ENCODE data around the gene TBC1D2.
A peak's percentile ranks its signal among the peaks of the same experiment; 100 is the strongest.
"Not testable (repeated sequence)": the region's sequence is repeated elsewhere in the genome, so short reads cannot be mapped to it uniquely, and the experiment has no call there.

Gene TBC1D2

GRCh38 chr9:98271479-98271878 lies 16.0 kb upstream of the TBC1D2 start:
- no peak overlapping the region for H3K27ac ChIP-seq (ENCODE audit: low read length)
- H3K36me3 ChIP-seq (ENCODE audit: control insufficient read depth in 1 of 2, insufficient read depth in 2 of 2, low read length in 2 of 2), result no peaks in the 10 kb centered on the region
- no peak overlapping the region for H3K4me3 ChIP-seq (ENCODE audit: low read depth in 1 of 2, low read length in 2 of 2)
- no peaks in the 10 kb centered on the region for H3K4me1 ChIP-seq (ENCODE audit: control insufficient read depth in 1 of 2, insufficient read depth in 2 of 2, low read length in 2 of 2)
- no peaks in the 10 kb centered on the region for H3K27me3 ChIP-seq (ENCODE audit: low read depth, low read length)
- no peaks in the 10 kb centered on the region for H3K9me3 ChIP-seq (ENCODE audit: control insufficient read depth in 1 of 2, low read length in 2 of 2)

DNA sequence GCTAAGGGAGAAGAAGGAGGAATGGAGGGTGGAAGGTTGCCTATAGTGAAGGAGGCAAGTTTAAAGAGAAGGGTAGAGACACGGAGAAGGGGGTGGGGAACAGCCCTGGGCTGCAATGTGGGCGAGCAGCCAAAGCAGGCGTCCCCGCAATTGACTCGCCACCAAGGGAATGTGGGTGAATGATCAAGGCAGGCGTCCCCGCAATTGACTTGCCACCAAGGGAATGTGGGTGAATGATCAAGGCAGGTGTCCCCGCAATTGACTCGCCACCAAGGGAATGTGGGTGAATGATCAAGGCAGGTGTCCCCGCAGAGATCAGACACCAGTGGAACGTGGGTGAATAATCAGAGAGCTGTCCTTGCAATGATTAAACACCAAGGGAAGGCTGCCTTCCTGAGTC lies 14.8 kb upstream of the TBC1D2 start:
- not testable (repeated sequence) for H3K27ac ChIP-seq (ENCODE audit: low read length); H3K27me3 ChIP-seq (ENCODE audit: low read depth, low read length); H3K4me3 ChIP-seq (ENCODE audit: low read depth in 1 of 2, low read length in 2 of 2); H3K4me1 ChIP-seq (ENCODE audit: control insufficient read depth in 1 of 2, insufficient read depth in 2 of 2, low read length in 2 of 2); H3K9me3 ChIP-seq (ENCODE audit: control insufficient read depth in 1 of 2, low read length in 2 of 2); H3K36me3 ChIP-seq (ENCODE audit: control insufficient read depth in 1 of 2, insufficient read depth in 2 of 2, low read length in 2 of 2)

GRCh38 chr9:98269652-98270051 lies 14.2 kb upstream of the TBC1D2 start:
- not testable (repeated sequence) for H3K27ac ChIP-seq (ENCODE audit: low read length); H3K27me3 ChIP-seq (ENCODE audit: low read depth, low read length); H3K4me3 ChIP-seq (ENCODE audit: low read depth in 1 of 2, low read length in 2 of 2); H3K4me1 ChIP-seq (ENCODE audit: control insufficient read depth in 1 of 2, insufficient read depth in 2 of 2, low read length in 2 of 2); H3K36me3 ChIP-seq (ENCODE audit: control insufficient read depth in 1 of 2, insufficient read depth in 2 of 2, low read length in 2 of 2); H3K9me3 ChIP-seq (ENCODE audit: control insufficient read depth in 1 of 2, low read length in 2 of 2)

DNA sequence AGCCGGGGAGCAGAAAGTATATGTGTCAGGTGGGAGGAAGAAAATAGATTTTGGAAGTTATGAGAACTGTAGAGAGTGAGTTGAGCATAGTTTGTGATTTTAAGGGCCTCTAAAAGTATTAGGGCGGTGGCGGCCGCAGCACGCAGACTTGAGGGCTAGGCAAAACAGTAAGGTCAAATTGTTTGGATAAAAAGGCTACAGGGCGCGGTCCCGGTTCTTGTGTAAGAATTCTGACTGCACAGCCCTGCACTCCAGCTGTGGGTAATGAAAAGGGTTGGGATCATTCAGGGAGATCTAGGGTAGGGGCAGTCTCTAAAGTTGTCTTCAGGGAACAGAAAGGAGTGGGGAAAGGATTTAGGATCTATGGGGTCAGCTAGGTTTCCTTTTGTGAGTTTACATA lies 12.1 kb upstream of the TBC1D2 start:
- H3K27ac ChIP-seq (ENCODE audit: low read length); H3K36me3 ChIP-seq (ENCODE audit: control insufficient read depth in 1 of 2, insufficient read depth in 2 of 2, low read length in 2 of 2); H3K4me3 ChIP-seq (ENCODE audit: low read depth in 1 of 2, low read length in 2 of 2): not testable (repeated sequence)

GRCh38 chr9:98264516-98264915 lies 9.1 kb upstream of the TBC1D2 start:
- H3K27me3 ChIP-seq (ENCODE audit: low read depth, low read length), result no peaks in the 10 kb centered on the region
- H3K4me1 ChIP-seq (ENCODE audit: control insufficient read depth in 1 of 2, insufficient read depth in 2 of 2, low read length in 2 of 2), result no peaks in the 10 kb centered on the region
- no peaks in the 10 kb centered on the region for H3K36me3 ChIP-seq (ENCODE audit: control insufficient read depth in 1 of 2, insufficient read depth in 2 of 2, low read length in 2 of 2)

More for the DNA sequence above, 12.1 kb upstream of the TBC1D2 start:
- H3K9me3 ChIP-seq (ENCODE audit: control insufficient read depth in 1 of 2, low read length in 2 of 2); H3K4me1 ChIP-seq (ENCODE audit: control insufficient read depth in 1 of 2, insufficient read depth in 2 of 2, low read length in 2 of 2); H3K27me3 ChIP-seq (ENCODE audit: low read depth, low read length): not testable (repeated sequence)

DNA sequence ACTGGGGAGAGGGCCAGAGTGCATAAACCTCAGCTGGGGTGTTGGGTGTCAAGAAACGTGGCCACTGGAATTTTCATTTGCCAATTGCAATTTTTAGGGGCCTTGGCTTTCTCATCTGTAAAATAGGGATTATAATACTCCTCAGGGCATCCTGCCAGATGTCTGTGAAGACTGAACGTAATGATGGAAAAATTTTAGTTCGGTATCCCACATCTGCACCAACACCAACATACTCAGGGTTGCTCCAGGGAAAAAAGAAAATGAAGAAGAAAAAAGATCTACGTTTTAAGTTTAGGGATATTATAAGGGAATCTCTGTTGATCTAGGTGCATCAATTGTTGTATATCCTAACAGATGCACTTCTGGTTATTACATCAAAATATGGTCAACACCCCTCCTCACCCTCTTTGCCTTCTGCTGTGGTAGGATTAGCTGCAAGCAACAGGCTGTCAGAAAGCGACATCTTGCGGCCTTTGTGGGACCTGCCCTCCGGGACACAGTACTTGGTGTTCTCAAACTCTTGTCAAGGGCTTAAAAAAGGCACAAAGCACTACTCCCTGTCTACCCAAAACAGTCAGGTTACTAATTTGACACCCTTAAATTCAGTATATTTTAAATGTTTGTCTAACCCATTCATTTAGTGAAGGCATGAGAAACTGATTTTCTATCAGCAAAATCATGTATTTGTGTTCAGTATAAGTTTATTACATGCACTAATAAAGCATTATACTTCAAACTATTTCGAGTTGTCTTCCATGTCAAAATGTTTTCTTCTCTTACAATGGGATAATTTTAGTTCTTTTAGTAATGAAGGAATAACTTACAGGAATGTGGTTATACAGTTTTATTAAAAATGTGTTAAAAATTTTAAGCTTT lies 8.3 kb upstream of the TBC1D2 start:
- Histone ChIP-seq H3K27ac (ENCODE audit: low read length) (no peak overlapping the region), H3K4me3 (ENCODE audit: low read depth in 1 of 2, low read length in 2 of 2) (no peak overlapping the region), H3K27me3 (ENCODE audit: low read depth, low read length) (no peaks in the 10 kb centered on the region), H3K9me3 (ENCODE audit: control insufficient read depth in 1 of 2, low read length in 2 of 2) (no peaks in the 10 kb centered on the region), H3K4me1 (ENCODE audit: control insufficient read depth in 1 of 2, insufficient read depth in 2 of 2, low read length in 2 of 2) (no peaks in the 10 kb centered on the region), H3K36me3 (ENCODE audit: control insufficient read depth in 1 of 2, insufficient read depth in 2 of 2, low read length in 2 of 2) (no peaks in the 10 kb centered on the region)

More at GRCh38 chr9:98264516-98264915, 9.1 kb upstream of the TBC1D2 start:
- Histone ChIP-seq H3K4me3 (ENCODE audit: low read depth in 1 of 2, low read length in 2 of 2) (no peak overlapping the region), H3K9me3 (ENCODE audit: control insufficient read depth in 1 of 2, low read length in 2 of 2) (no peaks in the 10 kb centered on the region), H3K27ac (ENCODE audit: low read length) (no peak overlapping the region)

GRCh38 chr9:98263080-98263479 lies 7.6 kb upstream of the TBC1D2 start:
- no peaks in the 10 kb centered on the region for H3K27me3 ChIP-seq (ENCODE audit: low read depth, low read length)
- H3K36me3 ChIP-seq (ENCODE audit: control insufficient read depth in 1 of 2, insufficient read depth in 2 of 2, low read length in 2 of 2), result no peaks in the 10 kb centered on the region
- H3K9me3 ChIP-seq (ENCODE audit: control insufficient read depth in 1 of 2, low read length in 2 of 2), result no peaks in the 10 kb centered on the region
- H3K4me3 ChIP-seq (ENCODE audit: low read depth in 1 of 2, low read length in 2 of 2), result no peak overlapping the region
- H3K27ac ChIP-seq (ENCODE audit: low read length), result no peak overlapping the region
- no peaks in the 10 kb centered on the region for H3K4me1 ChIP-seq (ENCODE audit: control insufficient read depth in 1 of 2, insufficient read depth in 2 of 2, low read length in 2 of 2)

DNA sequence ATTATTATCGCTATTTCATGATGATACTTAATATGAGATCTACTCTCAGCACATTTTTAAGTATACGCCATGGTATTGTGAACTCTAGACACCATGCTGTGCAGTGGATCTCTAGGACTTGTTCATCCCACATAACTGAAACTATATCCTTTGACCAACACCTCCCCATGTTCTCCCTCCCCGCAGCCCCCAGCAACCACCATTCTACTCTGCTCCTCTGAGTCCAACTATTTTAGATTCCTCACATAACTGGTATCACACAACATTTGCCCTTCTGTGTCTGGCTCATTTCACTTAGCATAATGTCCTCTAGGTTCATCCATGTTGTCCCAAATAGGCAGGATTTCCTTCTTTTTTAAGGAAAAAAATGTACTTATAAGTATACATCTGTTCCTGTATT lies 6.6 kb upstream of the TBC1D2 start:
- Histone ChIP-seq H3K9me3 (ENCODE audit: control insufficient read depth in 1 of 2, low read length in 2 of 2) (no peaks in the 10 kb centered on the region), H3K27ac (ENCODE audit: low read length) (no peak overlapping the region), H3K4me1 (ENCODE audit: control insufficient read depth in 1 of 2, insufficient read depth in 2 of 2, low read length in 2 of 2) (peaks cover 0 to under 1% of the 10 kb centered on the region in 2 donors), H3K27me3 (ENCODE audit: low read depth, low read length) (no peaks in the 10 kb centered on the region), H3K36me3 (ENCODE audit: control insufficient read depth in 1 of 2, insufficient read depth in 2 of 2, low read length in 2 of 2) (no peaks in the 10 kb centered on the region), H3K4me3 (ENCODE audit: low read depth in 1 of 2, low read length in 2 of 2) (no peak overlapping the region)

- Histone ChIP-seq H3K27ac (ENCODE audit: low read length) (no peak overlapping the region), H3K4me1 (ENCODE audit: control insufficient read depth in 1 of 2, insufficient read depth in 2 of 2, low read length in 2 of 2) (peaks cover 4 to 8% of the 10 kb centered on the region in 2 donors), H3K4me3 (ENCODE audit: low read depth in 1 of 2, low read length in 2 of 2) (no peak overlapping the region), H3K9me3 (ENCODE audit: control insufficient read depth in 1 of 2, low read length in 2 of 2) (no peaks in the 10 kb centered on the region), H3K36me3 (ENCODE audit: control insufficient read depth in 1 of 2, insufficient read depth in 2 of 2, low read length in 2 of 2) (no peaks in the 10 kb centered on the region), H3K27me3 (ENCODE audit: low read depth, low read length) (no peaks in the 10 kb centered on the region)
Observed at GRCh38 chr9:98260635-98261034, 5.2 kb upstream of the TBC1D2 start.

GRCh38 chr9:98259791-98260190 lies 4.3 kb upstream of the TBC1D2 start:
- Histone ChIP-seq H3K27ac (ENCODE audit: low read length) (no peak overlapping the region), H3K9me3 (ENCODE audit: control insufficient read depth in 1 of 2, low read length in 2 of 2) (no peaks in the 10 kb centered on the region), H3K4me1 (ENCODE audit: control insufficient read depth in 1 of 2, insufficient read depth in 2 of 2, low read length in 2 of 2) (peaks cover 6 to 11% of the 10 kb centered on the region in 2 donors), H3K27me3 (ENCODE audit: low read depth, low read length) (no peaks in the 10 kb centered on the region), H3K4me3 (ENCODE audit: low read depth in 1 of 2, low read length in 2 of 2) (no peak overlapping the region), H3K36me3 (ENCODE audit: control insufficient read depth in 1 of 2, insufficient read depth in 2 of 2, low read length in 2 of 2) (no peaks in the 10 kb centered on the region)

DNA sequence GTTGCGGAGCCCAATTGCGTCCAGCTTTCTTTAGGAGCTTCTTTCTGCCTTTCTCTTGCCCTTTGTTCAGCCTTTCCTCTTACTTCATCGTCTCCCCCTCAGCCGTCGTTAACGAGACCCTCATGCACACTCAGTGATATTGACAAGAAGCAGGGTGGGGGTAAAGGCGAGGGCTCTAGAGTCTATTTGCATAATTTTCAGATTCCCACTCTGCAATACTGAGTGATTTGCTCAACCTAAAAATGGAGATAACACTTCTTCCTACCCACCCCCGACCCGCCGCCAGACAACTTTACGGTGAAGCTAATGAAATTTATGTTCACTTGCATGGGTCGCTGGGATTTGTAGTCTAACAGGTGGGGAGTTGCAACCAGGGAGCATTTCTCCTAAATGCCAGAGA lies 1.3 kb upstream of the TBC1D2 start:
- H3K9me3 ChIP-seq (ENCODE audit: control insufficient read depth in 1 of 2, low read length in 2 of 2), result no peaks in the 10 kb centered on the region
- H3K4me1 ChIP-seq (ENCODE audit: control insufficient read depth in 1 of 2, insufficient read depth in 2 of 2, low read length in 2 of 2), result peaks cover 15 to 17% of the 10 kb centered on the region in 2 donors
- H3K4me3 ChIP-seq (ENCODE audit: low read depth in 1 of 2, low read length in 2 of 2), result peak overlapping the region; percentile 75 to 96
- H3K27me3 ChIP-seq (ENCODE audit: low read depth, low read length), result no peaks in the 10 kb centered on the region
- H3K27ac ChIP-seq (ENCODE audit: low read length), result peak overlapping the region; percentile 94
- peaks cover 0 to under 1% of the 10 kb centered on the region in 2 donors for H3K36me3 ChIP-seq (ENCODE audit: control insufficient read depth in 1 of 2, insufficient read depth in 2 of 2, low read length in 2 of 2)

All from muscle layer of duodenum (tissue), 2 donors.